H1 (cell line): ENCODE measurements around the gene NELFA.

Experiments used
- BRCA1 ChIP-seq: IDR thresholded peaks from 2 replicates; pipeline ENCODE4 v1.6.1; 2012; ENCODE audit warnings: low read depth, low read length, improper control_type of control experiment
- CEBPB ChIP-seq: IDR thresholded peaks from 2 replicates; pipeline ENCODE4 v1.6.1; 2012; ENCODE audit warnings: low read depth, low read length
- CTCF ChIP-seq, 3 experiments: IDR thresholded peaks; 1 replicate in 2 of 3; 2 replicates in 1 of 3; pipeline versions ENCODE4 v1.5.1 to v1.6.1; 2011; ENCODE audit warnings: low read length in 3 of 3, mild to moderate bottlenecking in 3 of 3, inconsistent platforms in 2 of 3, low read depth in 1 of 3, moderate library complexity in 1 of 3; ENCODE audit not compliant: insufficient read depth in 1 of 3; ENCODE audit errors: control extremely low read depth in 1 of 3
- EZH2 ChIP-seq: fragments of 200-600 bp; sonication (generic); IDR thresholded peaks from 2 replicates; pipeline ENCODE4 v1.7.1; 2012; ENCODE audit warnings: low read depth, mild to moderate bottlenecking, moderate library complexity, low read length, inconsistent platforms; ENCODE audit not compliant: severe bottlenecking
- JUND ChIP-seq: IDR thresholded peaks from 2 replicates; pipeline ENCODE4 v1.6.1; 2011; ENCODE audit warnings: mild to moderate bottlenecking, improper control_type of control experiment, low read length
- MAX ChIP-seq: IDR thresholded peaks from 2 replicates; pipeline ENCODE4 v1.6.1; 2012; ENCODE audit warnings: inconsistent platforms
- POLR2A ChIP-seq, 2 experiments: IDR thresholded peaks; 1 replicate in 1 of 2; 2 replicates in 1 of 2; pipeline ENCODE4 v1.6.1; 2011; ENCODE audit warnings: low read depth in 2 of 2, low read length in 2 of 2, mild to moderate bottlenecking in 2 of 2; ENCODE audit errors: control extremely low read depth in 1 of 2
- POLR2AphosphoS5 ChIP-seq: IDR thresholded peaks from 2 replicates; pipeline ENCODE4 v1.6.1; 2011; ENCODE audit warnings: low read depth, low read length
- RBBP5 ChIP-seq: IDR thresholded peaks from 2 replicates; pipeline ENCODE4 v1.7.1; 2012; ENCODE audit warnings: low read depth, mild to moderate bottlenecking, inconsistent platforms, low read length, moderate library complexity, borderline replicate concordance
- SIN3A ChIP-seq, 2 experiments: IDR thresholded peaks in 1 of 2; conservative IDR thresholded peaks in 1 of 2; 2 replicates each; pipeline ENCODE4 v1.6.1; 2011 to 2012; ENCODE audit warnings: low read length in 2 of 2, improper control_type of control experiment in 1 of 2, low read depth in 1 of 2, mild to moderate bottlenecking in 1 of 2
- SIX5 ChIP-seq: IDR thresholded peaks from 2 replicates; pipeline ENCODE4 v1.6.1; 2011; ENCODE audit warnings: mild to moderate bottlenecking, low read depth, low read length
- SP1 ChIP-seq: IDR thresholded peaks from 2 replicates; pipeline ENCODE4 v1.6.1; 2011; ENCODE audit warnings: low read depth, low read length
- SRF ChIP-seq: IDR thresholded peaks from 2 replicates; pipeline ENCODE4 v1.6.1; 2011; ENCODE audit warnings: mild to moderate bottlenecking, low read depth, low read length, moderate library complexity
- SUZ12 ChIP-seq: fragments of 200-600 bp; sonication (generic); IDR thresholded peaks from 2 replicates; pipeline ENCODE4 v1.6.1; 2012; ENCODE audit warnings: mild to moderate bottlenecking, inconsistent platforms, low read length, moderate library complexity, mixed read lengths

GRCh38 chr4:2006367-2006766 lies 2.4 kb downstream of the NELFA start:
- TF ChIP-seq EZH2 (no peak), SIX5 (no peak), JUND (no peak), POLR2A (IDR thresholded peaks at IDR 0.05; ENCODE audit: control extremely low read depth in 1 of 2, low read depth in 2 of 2, low read length in 2 of 2) (no peak), CTCF (IDR thresholded peaks at IDR 0.05; ENCODE audit: control extremely low read depth in 1 of 3, insufficient read depth in 1 of 3, low read depth in 1 of 3, low read length in 3 of 3) (no peak), SUZ12 (no peak), SRF (no peak), SIN3A (conservative IDR thresholded peaks at IDR 0.05 in 1 of 2, IDR thresholded peaks at IDR 0.05 in 1 of 2; ENCODE audit: low read depth in 1 of 2, low read length in 2 of 2) (no peak), POLR2AphosphoS5 (no peak), BRCA1 (no peak), CEBPB (no peak), MAX (no peak), SP1 (no peak), RBBP5 (no peak)
